Measurements from ENCODE around the gene HMGCR.

HMGCR gene

GRCh38 chr5:75380099-75380498 lies 43.1 kb downstream of the HMGCR start:
- no peak for TF ChIP-seq CTCF (IDR thresholded peaks at IDR 0.05; ENCODE audit: insufficient read depth, low read length, missing control alignments)
- no peak for DNase-seq (ENCODE audit: low read depth, low spot score)
- H3K4me3 ChIP-seq (ENCODE audit: low read depth, low read length): no peak overlapping the region
- ChIA-PET POLR2A (no interaction called here), CTCF (no interaction called here)

- no peak for TF ChIP-seq CTCF (IDR thresholded peaks at IDR 0.05; ENCODE audit: insufficient read depth, low read length, missing control alignments)
- POLR2A ChIA-PET: no interaction called here
- CTCF ChIA-PET: interaction anchor here (1.1 to 1.3 kb wide), 2 partner anchors 26 to 301 kb away, joined by 3 read pairs; no protein-coding TSS in a partner anchor
- H3K4me3 ChIP-seq (ENCODE audit: low read depth, low read length): no peak overlapping the region
- no peak for DNase-seq (ENCODE audit: low read depth, low spot score)
These were observed 44.4 kb downstream of the HMGCR start for GRCh38 chr5:75381456-75381855.

- POLR2A ChIA-PET: no interaction called here
- TF ChIP-seq CTCF (IDR thresholded peaks at IDR 0.05; ENCODE audit: insufficient read depth, low read length, missing control alignments): no peak
These were observed 47.2 kb downstream of the HMGCR start for GRCh38 chr5:75384218-75384617.

GRCh38 chr5:75387806-75388205 lies 50.8 kb downstream of the HMGCR start:
- POLR2A ChIA-PET: no interaction called here
- no peak for TF ChIP-seq CTCF (IDR thresholded peaks at IDR 0.05; ENCODE audit: insufficient read depth, low read length, missing control alignments)
- CTCF ChIA-PET: no interaction called here
- no peak for DNase-seq (ENCODE audit: low read depth, low spot score)
- no peak overlapping the region for H3K4me3 ChIP-seq (ENCODE audit: low read depth, low read length)

More at GRCh38 chr5:75384218-75384617, 47.2 kb downstream of the HMGCR start:
- no peak for DNase-seq (ENCODE audit: low read depth, low spot score)
- no peak overlapping the region for H3K4me3 ChIP-seq (ENCODE audit: low read depth, low read length)
- CTCF ChIA-PET: no interaction called here

GRCh38 chr5:75389430-75389829 lies 52.4 kb downstream of the HMGCR start:
- no peak for TF ChIP-seq CTCF (IDR thresholded peaks at IDR 0.05; ENCODE audit: insufficient read depth, low read length, missing control alignments)
- DNase-seq (ENCODE audit: low read depth, low spot score): no peak
- no peak overlapping the region for H3K4me3 ChIP-seq (ENCODE audit: low read depth, low read length)
- CTCF ChIA-PET: no interaction called here
- POLR2A ChIA-PET: no interaction called here

GRCh38 chr5:75395277-75395676 lies 58.3 kb downstream of the HMGCR start:
- ChIA-PET CTCF (interaction anchor here (1.2 kb wide), 1 partner anchor 8 kb away, joined by 3 read pairs; no protein-coding TSS in a partner anchor), POLR2A (no interaction called here)
- no peak overlapping the region for H3K4me3 ChIP-seq (ENCODE audit: low read depth, low read length)
- no peak for TF ChIP-seq CTCF (IDR thresholded peaks at IDR 0.05; ENCODE audit: insufficient read depth, low read length, missing control alignments)
- DNase-seq (ENCODE audit: low read depth, low spot score): no peak
